ENCODE measurements around the gene MED9. TPM values are rescaled to one million over a fixed set of nuclear protein-coding genes. Genes with fewer than 3 reads are reported as not detected.

The MED9 gene
- total RNA-seq, 4 donors from 2014 or later: 5.8 to 15.4 (median 12.2) TPM

DNA sequence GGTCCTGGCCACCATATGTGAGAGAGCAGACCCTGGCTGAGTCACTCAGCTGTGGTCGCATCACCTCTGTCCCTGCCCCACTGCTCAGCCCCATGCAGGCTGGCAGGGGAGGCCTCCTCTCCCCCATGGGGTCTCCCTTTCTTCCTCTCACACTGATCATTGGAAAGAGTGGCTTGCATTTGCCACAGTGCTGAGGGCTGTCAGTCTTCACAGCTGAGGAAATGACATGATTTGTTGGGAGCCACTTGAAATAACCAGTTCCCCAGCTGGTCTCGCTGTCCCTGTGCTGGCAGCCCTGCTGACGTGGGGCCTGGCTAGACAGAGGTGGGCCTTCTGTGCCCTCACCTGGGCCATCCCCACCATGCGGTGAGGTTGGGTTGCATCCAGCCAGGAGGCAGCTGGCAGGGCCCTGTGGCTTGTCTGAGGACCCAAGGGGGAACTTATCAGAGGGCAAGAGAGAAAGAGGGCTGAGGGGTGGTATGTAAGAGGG is 30.1 kb upstream of the MED9 start:
- no peak for DNase-seq
- Histone ChIP-seq H3K9me3 (no peaks in the 10 kb centered on the region), H3K27me3 (peaks cover 0 to 14% (median 0%) of the 10 kb centered on the region in 4 donors), H3K4me3 (no peak overlapping the region), H3K36me3 (no peaks in the 10 kb centered on the region), H3K4me1 (peaks cover 0 to 4% (median 0%) of the 10 kb centered on the region in 3 donors), H3K27ac (peak overlapping the region in 2 of 4 donors; percentile 17 to 33)
- intact Hi-C loops (cut with DNase I): no loop called here
- no peak for TF ChIP-seq CTCF (IDR thresholded peaks at IDR 0.05)
- TF ChIP-seq POLR2A (IDR thresholded peaks at IDR 0.05): no peak
- 80% methylated on average over 1 of the region's 4 CpGs; no CpG with 5 or more reads in 1 of the 2 donors for WGBS, 2 donors

DNA sequence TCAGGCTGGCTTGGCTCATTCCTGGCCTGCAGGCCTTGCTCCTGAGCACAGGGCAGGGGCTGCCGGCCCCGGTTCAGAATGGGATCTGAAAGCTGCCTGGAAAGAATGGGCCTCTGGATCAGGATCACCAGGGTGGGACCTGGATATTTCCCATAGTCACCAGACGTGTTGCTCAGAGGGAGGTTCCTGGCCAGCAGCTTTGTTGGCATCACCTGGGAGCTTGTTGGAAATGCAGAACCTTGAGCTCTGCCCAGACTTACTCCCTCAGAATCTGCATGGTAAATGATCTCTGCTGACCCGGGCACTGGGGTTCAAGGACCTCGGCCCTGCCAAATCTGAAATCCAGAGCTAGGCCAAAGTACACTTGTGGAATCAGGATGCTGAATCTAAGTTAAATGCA is 29.5 kb upstream of the MED9 start:
- H3K4me1 ChIP-seq: peaks cover 0 to 4% (median 0%) of the 10 kb centered on the region in 3 donors
- intact Hi-C loops (cut with DNase I): no loop called here
- H3K4me3 ChIP-seq: no peak overlapping the region
- TF ChIP-seq CTCF (IDR thresholded peaks at IDR 0.05): no peak
- no peak for TF ChIP-seq POLR2A (IDR thresholded peaks at IDR 0.05)
- H3K9me3 ChIP-seq: no peaks in the 10 kb centered on the region
- H3K27me3 ChIP-seq: peaks cover 0 to 14% (median 0%) of the 10 kb centered on the region in 4 donors
- 85% methylated on average over 5 of the region's 5 CpGs; no CpG with 5 or more reads in 1 of the 2 donors for WGBS, 2 donors
- H3K36me3 ChIP-seq: no peaks in the 10 kb centered on the region
- no peak for DNase-seq
- H3K27ac ChIP-seq: no peak overlapping the region

- no peak overlapping the region for H3K27ac ChIP-seq
- H3K9me3 ChIP-seq: no peaks in the 10 kb centered on the region
- 40 to 47% methylated on average over 5 of the region's 5 CpGs for WGBS, 2 donors
- H3K4me3 ChIP-seq: no peak overlapping the region
- no peak for DNase-seq
- intact Hi-C loops (cut with DNase I): no loop called here
- peaks cover 0 to 14% (median 0%) of the 10 kb centered on the region in 4 donors for H3K27me3 ChIP-seq
- H3K36me3 ChIP-seq: no peaks in the 10 kb centered on the region
- TF ChIP-seq POLR2A (IDR thresholded peaks at IDR 0.05): no peak
- TF ChIP-seq CTCF (IDR thresholded peaks at IDR 0.05): no peak
- peaks cover 0 to 4% (median 0%) of the 10 kb centered on the region in 3 donors for H3K4me1 ChIP-seq
These were observed 28.7 kb upstream of the MED9 start for GRCh38 chr17:17448076-17448475.

DNA sequence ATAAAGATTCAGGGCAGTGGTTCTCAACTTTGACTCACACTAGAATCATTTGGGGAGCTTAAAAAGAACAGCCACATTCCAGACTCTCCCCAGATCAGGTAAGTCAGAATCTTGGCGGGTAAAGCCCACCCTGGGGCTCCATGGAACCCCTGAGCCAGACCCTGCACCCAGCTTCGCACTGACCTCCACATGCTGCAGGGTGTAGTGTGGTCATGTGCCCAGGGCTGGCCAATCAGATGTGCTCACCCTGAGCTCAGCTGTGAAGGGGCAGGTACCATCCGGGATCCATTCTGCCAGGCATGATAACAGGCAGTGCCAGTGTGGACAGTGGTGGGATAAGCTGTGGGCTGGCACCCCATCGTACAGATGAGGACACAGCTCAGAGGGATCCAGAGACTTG is 28.1 kb upstream of the MED9 start:
- H3K4me1 ChIP-seq: peaks cover 0 to 4% (median 0%) of the 10 kb centered on the region in 3 donors
- TF ChIP-seq CTCF (IDR thresholded peaks at IDR 0.05) (no peak), POLR2A (IDR thresholded peaks at IDR 0.05) (no peak)
- 76% methylated on average over 2 to 3 of the region's 4 CpGs for WGBS, 2 donors
- no peak overlapping the region for H3K27ac ChIP-seq
- H3K9me3 ChIP-seq: no peaks in the 10 kb centered on the region
- H3K36me3 ChIP-seq: no peaks in the 10 kb centered on the region
- H3K4me3 ChIP-seq: no peak overlapping the region
- no peak for DNase-seq
- peaks cover 0 to 14% (median 0%) of the 10 kb centered on the region in 4 donors for H3K27me3 ChIP-seq
- intact Hi-C loops (cut with DNase I): no loop called here

GRCh38 chr17:17453088-17453487 is 23.7 kb upstream of the MED9 start:
- WGBS, 2 donors: 72 to 77% methylated on average over 5 to 9 of the region's 9 CpGs
- no peak for DNase-seq

More at GRCh38 chr17:17453088-17453487, 23.7 kb upstream of the MED9 start:
- Histone ChIP-seq H3K4me1 (no peaks in the 10 kb centered on the region), H3K27ac (no peak overlapping the region), H3K27me3 (peaks cover 0 to 13% (median 0%) of the 10 kb centered on the region in 4 donors), H3K4me3 (no peak overlapping the region), H3K36me3 (no peaks in the 10 kb centered on the region), H3K9me3 (no peaks in the 10 kb centered on the region)
- intact Hi-C loops (cut with DNase I): no loop called here
- no peak for TF ChIP-seq POLR2A (IDR thresholded peaks at IDR 0.05)
- no peak for TF ChIP-seq CTCF (IDR thresholded peaks at IDR 0.05)

Measured in esophagus squamous epithelium (tissue), 5 donors.